ENCODE results near the gene CYP2A6.
"Not testable (repeated sequence)": the region's sequence is repeated elsewhere in the genome, so short reads cannot be mapped to it uniquely, and the experiment has no call there.

CYP2A6 gene

GRCh38 chr19:40842997-40843652, 7.1 kb downstream of the CYP2A6 start:
- DNase-seq (ENCODE audit: low read depth, low spot score); H3K4me3 ChIP-seq (ENCODE audit: low read depth, low read length); in situ Hi-C loops (cut with HindIII; ENCODE audit: low sequenced_read_pairs): not testable (repeated sequence)

- DNase-seq (ENCODE audit: low read depth, low spot score); in situ Hi-C loops (cut with HindIII; ENCODE audit: low sequenced_read_pairs); H3K4me3 ChIP-seq (ENCODE audit: low read depth, low read length): not testable (repeated sequence)
Measured at GRCh38 chr19:40842012-40842411, 8.2 kb downstream of the CYP2A6 start.

GRCh38 chr19:40838477-40838876, 11.8 kb downstream of the CYP2A6 start:
- H3K4me3 ChIP-seq (ENCODE audit: low read depth, low read length); DNase-seq (ENCODE audit: low read depth, low spot score); in situ Hi-C loops (cut with HindIII; ENCODE audit: low sequenced_read_pairs): not testable (repeated sequence)

GRCh38 chr19:40836754-40837429, 13.4 kb downstream of the CYP2A6 start:
- DNase-seq (ENCODE audit: low read depth, low spot score): no peak
- no peak for TF ChIP-seq CTCF (IDR thresholded peaks at IDR 0.05; ENCODE audit: low read depth, low read length)
- in situ Hi-C loops (cut with HindIII; ENCODE audit: low sequenced_read_pairs): no loop called here
- H3K4me3 ChIP-seq (ENCODE audit: low read depth, low read length): no peak overlapping the region

- DNase-seq (ENCODE audit: low read depth, low spot score); in situ Hi-C loops (cut with HindIII; ENCODE audit: low sequenced_read_pairs); H3K4me3 ChIP-seq (ENCODE audit: low read depth, low read length): not testable (repeated sequence)
Measured at GRCh38 chr19:40833728-40834533, 16.3 kb downstream of the CYP2A6 start.

GRCh38 chr19:40832431-40832790, 17.8 kb downstream of the CYP2A6 start:
- DNase-seq (ENCODE audit: low read depth, low spot score); in situ Hi-C loops (cut with HindIII; ENCODE audit: low sequenced_read_pairs); H3K4me3 ChIP-seq (ENCODE audit: low read depth, low read length): not testable (repeated sequence)

GRCh38 chr19:40831502-40832430, 18.5 kb downstream of the CYP2A6 start:
- in situ Hi-C loops (cut with HindIII; ENCODE audit: low sequenced_read_pairs): no loop called here
- peak; percentile 77 for DNase-seq (ENCODE audit: low read depth, low spot score)
- TF ChIP-seq CTCF (IDR thresholded peaks at IDR 0.05; ENCODE audit: low read depth, low read length): no peak
- H3K4me3 ChIP-seq (ENCODE audit: low read depth, low read length): no peak overlapping the region

GRCh38 chr19:40830741-40831140, 19.5 kb downstream of the CYP2A6 start:
- in situ Hi-C loops (cut with HindIII; ENCODE audit: low sequenced_read_pairs); H3K4me3 ChIP-seq (ENCODE audit: low read depth, low read length); DNase-seq (ENCODE audit: low read depth, low spot score): not testable (repeated sequence)

- TF ChIP-seq CTCF (IDR thresholded peaks at IDR 0.05; ENCODE audit: low read depth, low read length): no peak
- in situ Hi-C loops (cut with HindIII; ENCODE audit: low sequenced_read_pairs): no loop called here
- no peak overlapping the region for H3K4me3 ChIP-seq (ENCODE audit: low read depth, low read length)
Measured at GRCh38 chr19:40829205-40829604, 21.0 kb downstream of the CYP2A6 start.

More at GRCh38 chr19:40829205-40829604, 21.0 kb downstream of the CYP2A6 start:
- DNase-seq (ENCODE audit: low read depth, low spot score): no peak
